HG03280 (cell line): Measurements from ENCODE around the gene TPP2.

ENCODE experiments used
- ATAC-seq: cut with Tn5 transposase; IDR thresholded peaks from one replicate; pipeline ENCODE4 v1.9.1; 2021; ENCODE audit warnings: mild to moderate bottlenecking, moderate library complexity; ENCODE audit not compliant: unreplicated experiment

The TPP2 gene

DNA sequence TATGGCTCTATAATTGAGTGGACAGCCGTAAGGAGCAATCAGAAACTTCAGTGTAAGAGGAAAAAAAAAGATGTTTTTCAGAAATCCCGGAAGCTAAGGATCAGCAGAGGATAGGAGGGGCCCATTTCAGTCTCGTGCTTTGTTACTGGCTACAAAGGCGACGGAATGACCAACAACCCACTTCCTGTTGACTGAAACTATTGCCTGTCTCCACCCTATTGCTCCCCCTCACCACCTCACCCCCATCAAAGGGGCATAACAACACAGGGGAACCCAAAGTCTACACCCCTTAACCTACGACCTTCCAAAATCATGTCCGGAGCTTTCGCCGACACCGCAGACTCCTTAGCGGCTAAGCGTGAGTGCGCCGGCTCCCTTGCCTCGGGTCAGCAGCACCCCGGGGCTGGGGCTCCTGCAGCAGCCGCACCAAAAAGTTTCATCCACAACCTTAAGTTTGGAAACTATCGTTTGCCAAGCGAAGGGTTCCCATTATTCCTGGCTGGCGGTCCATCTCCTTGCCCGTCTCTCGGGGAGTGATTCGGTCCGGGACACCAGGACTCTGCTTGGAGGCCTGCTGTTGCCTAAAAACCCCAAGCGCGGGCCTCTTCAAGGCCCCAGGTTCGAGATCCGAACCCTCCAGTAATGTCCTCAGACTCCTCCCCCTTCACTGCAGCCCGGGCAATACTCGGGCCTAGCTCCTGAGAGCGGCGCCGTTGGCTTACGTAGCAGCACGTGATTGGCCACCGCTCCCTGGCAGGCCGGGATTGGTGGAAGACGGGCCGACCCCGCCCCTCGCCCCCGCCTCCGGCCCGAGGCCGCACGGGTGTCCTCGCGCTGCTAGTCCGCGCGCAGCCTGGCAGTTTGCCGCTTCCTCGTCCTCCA lies at the start of gene TPP2:
Gene TPP2 (plus strand): TSS at position 840 of the 882 bp plus-strand sequence. CDS start 53 bp downstream, outside the sequence.
- peak; percentile 76 for ATAC-seq

DNA sequence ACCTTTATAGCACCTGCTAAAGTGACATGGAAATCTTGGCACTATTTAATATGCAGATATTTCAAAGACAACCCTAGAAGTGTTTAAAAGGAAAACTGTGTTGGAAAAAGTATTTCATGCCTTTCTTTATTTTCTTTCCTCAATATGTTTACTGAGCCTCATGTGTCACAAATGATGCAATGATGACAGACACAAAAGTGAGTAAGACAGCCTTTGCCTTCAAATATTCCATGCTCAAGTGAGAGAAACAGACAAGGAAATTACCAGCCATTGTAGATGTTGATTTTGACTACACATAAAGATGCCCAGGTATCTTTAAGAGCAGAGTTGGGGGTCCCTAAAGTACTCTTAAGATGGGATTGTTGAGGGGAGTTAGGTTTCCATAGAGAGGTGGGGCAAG lies 48.0 kb upstream of the TPP2 start:
- no peak for ATAC-seq

DNA sequence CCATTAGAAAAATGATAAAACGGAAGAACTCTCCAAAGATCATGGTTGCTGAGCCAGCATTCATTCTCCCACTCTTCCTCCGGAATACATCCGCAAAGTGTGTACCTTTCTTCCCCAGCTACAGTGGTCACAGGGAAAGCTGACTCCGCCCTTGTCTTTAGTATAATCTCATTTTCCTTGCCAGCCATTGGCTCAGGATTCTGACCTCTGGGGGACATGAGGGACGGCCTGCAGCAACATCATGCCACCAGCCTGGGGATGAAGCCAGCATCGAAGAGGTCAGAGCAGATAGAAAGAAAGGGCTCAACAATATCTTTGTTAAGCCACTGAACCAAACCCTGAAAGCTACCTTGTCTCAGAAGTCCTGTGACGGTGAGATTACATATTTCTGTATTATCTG lies 46.3 kb upstream of the TPP2 start:
- ATAC-seq = no peak

DNA sequence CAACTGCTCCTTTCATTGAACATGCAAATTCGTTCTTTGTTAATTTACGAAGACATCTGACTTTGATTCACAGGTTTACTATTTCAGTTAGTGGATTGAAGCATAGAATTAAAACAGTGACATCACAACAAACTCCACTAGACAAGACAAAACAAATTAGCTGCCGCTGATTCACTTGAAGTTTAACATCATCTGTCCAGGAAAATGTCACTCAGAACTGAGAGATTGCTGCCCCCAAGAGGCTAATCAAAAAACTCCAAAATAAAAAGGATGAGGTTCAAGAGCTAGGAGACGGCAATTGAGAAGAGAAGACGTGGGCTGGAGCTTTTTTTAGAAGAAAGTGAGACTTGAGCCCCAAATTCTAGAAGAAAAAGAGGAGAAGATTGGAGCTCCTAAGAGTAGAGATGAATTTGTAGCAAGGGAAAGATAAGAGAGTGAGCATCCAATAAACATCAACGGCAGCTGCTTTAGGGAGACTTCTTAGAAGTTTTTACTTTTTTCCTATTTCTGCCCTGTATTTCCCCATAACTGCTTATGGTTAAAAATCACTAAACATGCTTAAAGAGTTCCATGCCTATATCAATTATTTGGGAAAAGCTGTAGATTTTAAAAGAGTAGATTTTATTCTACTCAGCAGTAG lies 40.8 kb upstream of the TPP2 start:
- ATAC-seq = peak; percentile 60

DNA sequence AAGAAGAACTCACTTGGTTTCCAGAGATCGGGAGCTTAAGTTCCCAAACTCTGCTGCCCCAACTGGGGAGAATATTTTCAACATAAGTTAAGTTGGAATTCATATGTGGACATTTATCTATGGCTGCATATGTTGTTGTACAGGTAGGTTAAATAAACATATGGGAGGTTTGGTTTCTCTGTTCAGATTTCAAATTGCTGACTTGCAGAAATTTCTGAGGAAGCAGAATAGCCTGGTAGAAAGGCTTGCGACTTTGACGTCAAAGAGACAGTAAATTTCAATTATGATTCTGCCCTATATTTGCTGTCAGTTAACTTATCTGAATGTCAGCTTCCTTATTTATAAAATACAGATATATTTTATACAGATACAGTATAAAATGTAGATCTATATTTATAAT lies 40.0 kb upstream of the TPP2 start:
- no peak for ATAC-seq

DNA sequence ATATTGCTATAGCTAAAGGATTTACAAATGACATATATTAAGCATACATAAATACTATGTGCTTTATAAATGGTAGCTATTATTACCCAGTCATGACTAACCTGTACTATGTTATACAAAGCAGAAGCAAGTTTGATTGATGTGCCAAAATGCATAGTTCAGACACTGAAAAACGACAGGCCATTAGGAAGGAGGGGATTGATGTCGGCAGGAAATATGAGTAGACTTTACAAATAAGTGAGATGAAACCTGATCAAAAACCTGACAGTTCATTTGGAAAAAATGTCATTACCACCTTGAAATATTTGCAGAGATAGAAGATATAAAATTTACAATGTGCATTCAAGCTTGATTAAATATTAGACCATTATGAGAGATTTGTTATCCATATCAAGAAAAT lies 38.8 kb upstream of the TPP2 start:
- ATAC-seq = no peak

DNA sequence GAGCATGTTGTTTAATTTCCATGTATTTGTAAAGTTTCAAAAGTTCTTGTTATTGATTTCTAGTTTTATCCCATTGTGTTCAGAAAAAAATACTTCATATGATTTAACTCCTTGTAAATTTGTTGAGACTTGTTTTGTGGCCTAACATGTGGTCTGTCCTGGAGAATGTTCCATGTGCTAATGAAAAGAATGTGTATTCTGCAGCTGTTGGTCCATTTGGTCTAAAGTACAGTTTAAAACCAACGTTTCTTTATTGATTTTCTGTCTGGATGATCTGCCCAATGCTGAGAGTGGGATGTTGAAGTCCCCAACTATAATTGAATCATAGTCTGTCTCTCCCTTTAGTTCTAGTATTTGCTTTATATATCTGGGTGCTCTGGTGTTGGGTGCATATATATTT lies 34.9 kb upstream of the TPP2 start:
- ATAC-seq = no peak

DNA sequence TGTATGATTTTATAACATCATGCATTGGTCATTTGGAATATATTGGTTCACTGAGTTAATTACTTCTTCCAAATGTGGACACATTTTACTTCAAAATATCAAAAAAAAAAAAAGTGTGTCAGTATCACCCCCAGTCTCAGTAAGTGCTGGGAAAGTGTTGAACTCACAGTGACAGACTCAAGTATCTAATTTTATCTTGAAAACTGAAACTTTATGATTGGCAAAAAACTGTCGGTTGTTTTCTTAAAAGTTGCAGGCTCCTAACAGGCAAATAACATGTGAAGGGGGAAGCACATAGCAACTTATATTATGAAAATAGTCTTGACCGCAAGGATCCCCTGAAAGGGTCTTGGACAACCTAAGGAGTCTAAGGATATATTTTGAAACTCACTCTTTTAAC lies 33.5 kb upstream of the TPP2 start:
- no peak for ATAC-seq

DNA sequence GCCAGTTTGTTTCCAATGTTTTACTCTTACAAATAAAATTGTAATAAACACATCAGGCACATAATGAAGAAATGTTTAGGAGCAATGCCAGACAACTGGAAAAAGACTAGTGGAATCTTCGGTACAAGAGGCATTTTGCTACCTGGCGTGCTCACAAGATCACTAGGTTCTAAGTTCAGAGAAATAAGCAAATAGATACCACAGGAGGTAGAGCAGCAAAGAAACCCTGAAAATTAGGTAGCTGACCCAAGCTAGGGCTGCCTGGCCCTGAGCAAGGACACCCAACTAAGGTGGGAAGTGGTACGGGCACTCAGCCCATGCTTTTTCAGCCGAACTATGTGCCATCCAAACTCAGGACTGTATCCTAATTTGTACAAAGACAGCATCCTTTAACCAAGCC lies 32.2 kb upstream of the TPP2 start:
- ATAC-seq = no peak

DNA sequence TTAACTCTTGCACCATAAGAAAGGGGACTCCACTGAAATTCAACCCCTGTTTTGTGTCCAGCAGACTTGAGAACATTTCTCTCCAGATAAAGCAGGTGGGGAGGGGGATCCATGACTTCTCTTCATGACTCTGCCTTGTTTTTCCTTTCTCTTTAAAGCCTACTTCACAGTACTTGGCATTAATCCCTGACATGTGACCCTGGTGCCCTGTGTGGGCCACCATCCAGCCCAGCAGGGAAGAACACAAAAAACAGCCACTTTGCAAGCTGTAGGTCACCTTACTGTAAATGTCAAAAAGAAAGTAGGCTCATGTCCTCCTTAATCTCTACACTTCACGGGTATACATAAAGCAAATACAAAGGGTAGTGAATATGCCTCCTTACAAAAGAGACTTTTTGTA lies 30.3 kb upstream of the TPP2 start:
- ATAC-seq = no peak

DNA sequence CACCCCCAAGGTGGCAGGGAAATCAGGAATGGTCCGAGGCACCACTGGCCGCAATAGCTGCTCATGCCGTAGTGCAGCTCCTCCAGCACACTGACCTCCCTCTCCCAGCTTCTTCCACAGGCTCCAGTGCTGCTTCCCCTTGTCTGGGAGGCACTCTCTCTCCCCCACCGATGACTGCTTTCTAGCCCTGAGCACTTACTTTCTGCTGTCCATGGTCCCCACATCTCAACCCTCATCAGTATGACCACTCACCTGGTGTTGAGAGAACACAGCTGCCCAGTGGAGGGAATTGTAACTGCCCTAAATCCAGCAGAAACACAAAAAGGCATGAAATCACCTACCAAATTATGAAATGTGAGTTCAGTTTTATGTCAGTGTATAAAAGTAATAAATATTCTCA lies 28.9 kb upstream of the TPP2 start:
- no peak for ATAC-seq

DNA sequence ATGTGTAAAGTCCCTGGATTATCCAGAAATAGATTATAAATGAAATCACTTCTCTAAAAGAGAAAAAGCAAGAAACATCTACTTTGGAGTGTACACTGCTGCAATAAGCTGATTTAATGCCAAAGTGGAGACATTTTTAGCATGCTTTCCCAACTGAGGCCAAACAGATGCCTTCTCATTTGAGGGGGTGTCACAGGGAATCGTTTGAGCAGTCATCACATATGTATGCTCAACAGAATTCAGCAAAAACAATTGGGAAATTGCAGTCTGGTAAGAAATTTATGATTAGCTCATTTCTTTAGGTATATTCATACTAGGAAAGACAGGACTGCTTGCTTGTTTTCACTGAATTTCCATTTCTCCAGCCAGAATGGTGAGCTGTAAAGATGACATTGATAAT lies 27.3 kb upstream of the TPP2 start:
- no peak for ATAC-seq

DNA sequence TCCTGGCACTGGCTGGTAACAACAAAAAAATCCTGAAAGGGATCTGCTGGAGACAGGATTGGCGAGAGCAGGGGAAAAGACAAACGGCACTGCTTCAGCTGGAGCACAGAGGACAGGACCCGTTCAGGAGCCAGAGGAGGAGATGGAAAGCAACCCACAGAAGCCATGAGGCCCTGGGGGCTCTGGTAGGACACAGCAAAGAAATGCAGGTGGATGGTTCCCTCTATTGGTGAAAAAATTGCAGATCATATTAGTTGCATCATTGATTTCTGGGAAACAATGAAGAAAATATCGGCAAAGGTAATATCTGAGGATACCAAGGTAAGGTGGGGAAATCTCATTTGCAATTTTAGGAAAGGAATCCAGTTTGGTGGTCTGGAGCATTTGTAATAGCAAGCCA lies 25.7 kb upstream of the TPP2 start:
- no peak for ATAC-seq

DNA sequence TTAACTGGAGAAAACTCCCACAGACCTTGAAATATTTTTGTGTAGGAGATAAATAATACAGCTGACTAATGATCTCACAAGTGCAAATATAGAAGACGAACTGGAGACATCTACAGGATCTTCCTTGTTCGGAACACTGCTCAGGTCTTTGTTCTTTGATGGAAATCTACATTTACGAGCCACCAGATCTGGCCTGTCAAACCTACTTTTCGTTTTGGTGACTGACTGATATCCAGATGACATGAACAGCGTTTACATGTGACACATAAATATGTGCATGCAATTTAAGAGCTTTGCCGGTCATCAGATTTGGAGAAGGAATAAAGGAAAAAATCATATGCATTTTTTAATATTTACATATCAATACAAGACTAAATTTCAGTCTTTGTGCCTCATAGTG lies 24.5 kb upstream of the TPP2 start:
- no peak for ATAC-seq

DNA sequence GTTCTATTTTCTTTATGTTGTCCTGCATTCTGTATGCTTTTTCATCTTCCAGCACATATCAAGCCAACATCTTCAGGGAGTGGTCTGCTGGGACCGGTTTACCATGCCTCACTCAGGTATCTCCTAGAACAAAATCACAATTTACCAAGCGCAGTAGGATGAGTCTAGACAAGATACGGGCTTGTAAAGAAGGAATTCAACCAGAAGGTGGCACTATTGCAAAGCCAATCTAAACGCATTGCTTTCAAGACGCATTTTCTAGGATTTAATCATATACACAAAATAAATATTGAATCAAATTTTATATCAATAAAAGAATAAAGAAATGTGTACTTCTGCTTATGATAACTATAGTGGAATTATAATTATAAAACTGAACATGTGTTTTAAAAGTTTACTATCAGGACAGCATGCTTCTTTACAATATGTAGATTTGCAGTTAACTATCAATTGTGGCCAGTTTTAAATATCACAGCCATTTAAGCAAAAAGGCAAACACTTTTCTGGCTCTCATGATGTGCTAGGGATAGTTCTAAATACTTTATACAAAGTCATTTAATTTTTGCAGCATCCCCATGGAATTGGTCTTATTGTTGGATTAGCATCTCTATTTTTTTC lies 16.1 kb upstream of the TPP2 start:
- ATAC-seq = peak; percentile 65

DNA sequence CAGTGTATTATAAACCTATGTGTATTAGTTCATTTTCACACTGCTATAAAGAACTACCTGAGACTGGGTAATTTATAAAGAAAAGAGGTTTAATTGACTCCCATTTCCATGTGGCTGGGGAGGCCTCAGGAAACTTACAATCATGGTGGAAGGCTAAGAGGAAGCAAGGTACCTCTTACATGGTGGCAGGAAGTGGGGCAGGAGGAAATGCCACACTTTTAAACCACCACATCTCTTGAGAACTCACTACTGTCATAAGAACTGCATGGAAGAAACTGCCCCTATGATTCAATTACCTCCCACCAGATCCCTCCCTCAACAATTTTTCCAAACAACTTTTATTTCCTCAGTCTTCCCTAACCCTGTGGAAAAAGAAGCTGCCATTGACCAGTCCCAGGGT lies 14.5 kb upstream of the TPP2 start:
- ATAC-seq = no peak

DNA sequence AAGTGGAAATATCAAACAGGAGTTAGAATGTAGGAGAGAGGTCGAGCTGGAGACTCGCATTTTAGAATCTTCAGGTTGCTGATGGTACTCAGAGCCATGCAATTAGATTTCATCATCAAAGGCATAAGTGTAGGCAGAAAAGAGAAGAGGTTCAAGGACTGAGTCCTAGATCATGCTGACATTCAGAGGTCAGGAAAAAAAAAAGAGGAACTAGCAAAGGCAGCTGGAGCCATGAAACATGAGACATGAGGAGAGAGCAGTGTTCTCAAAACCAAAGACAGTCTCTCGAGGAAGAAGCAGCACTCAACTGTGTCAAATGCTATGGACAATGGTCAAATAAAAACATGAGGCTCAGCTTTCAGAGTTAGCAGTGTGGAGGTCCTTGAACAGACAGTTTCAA lies 12.4 kb upstream of the TPP2 start:
- ATAC-seq = no peak

DNA sequence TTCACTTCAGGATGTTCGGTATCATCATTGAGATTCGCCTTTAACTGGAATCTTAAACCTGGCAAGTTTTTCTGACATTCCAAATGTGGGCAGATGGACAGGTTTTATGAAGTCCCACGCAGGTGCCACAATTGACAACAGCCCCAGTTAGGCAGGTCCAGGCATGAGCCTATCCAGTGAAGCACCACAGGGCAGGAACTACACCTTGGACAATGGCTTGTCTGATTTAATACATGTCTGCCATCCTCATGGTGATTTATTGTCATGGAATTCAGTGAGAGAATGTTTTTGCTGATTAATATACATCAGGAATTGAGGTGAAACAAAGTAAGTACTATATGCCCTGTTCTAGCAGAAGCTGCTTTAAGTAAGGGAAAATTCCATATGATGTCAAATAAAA lies 10.2 kb upstream of the TPP2 start:
- no peak for ATAC-seq

DNA sequence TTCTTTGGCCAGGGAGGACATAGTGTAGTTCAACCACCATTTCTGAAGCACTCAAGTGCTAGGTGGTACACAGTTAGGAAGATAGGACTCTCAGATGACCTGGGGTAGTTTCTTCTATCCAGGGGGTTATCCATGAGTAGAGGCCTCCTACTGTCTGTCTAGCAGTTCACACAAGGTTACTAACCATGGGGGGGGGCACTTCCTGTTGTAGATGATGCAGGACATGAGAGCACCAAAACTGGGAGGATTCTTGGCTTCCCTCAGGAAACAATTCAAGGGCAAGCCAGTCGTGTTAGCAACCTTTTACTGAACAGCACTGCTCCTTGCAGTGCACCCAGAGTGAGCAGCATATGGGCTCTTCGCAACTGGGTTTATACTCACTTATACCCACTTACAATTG lies 8.9 kb upstream of the TPP2 start:
- ATAC-seq = no peak

DNA sequence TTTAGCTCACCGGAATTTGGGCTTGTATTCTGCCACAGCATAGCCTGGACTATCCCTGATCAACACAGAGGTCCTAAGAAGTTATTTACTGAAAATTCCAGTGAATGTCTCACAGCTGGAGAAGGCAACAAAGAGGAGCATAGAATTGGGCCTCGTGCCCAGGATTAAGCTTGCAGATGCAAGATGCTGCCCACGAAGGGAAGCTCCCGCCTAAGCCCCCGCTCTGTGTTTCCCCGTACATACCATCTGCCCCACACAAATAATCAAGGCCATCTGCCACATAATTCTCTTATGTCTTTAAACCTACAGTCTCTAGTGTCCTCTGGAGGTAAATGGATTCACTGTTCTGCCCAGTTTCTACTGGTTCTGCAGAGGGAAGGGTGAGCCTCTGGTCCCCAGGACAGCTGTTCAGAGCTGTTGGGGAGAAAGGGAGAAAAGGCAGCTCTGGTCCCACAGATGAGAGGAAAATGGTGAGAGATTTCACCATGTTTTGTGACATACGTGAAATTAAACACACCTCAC lies 7.4 kb upstream of the TPP2 start:
- ATAC-seq = no peak

DNA sequence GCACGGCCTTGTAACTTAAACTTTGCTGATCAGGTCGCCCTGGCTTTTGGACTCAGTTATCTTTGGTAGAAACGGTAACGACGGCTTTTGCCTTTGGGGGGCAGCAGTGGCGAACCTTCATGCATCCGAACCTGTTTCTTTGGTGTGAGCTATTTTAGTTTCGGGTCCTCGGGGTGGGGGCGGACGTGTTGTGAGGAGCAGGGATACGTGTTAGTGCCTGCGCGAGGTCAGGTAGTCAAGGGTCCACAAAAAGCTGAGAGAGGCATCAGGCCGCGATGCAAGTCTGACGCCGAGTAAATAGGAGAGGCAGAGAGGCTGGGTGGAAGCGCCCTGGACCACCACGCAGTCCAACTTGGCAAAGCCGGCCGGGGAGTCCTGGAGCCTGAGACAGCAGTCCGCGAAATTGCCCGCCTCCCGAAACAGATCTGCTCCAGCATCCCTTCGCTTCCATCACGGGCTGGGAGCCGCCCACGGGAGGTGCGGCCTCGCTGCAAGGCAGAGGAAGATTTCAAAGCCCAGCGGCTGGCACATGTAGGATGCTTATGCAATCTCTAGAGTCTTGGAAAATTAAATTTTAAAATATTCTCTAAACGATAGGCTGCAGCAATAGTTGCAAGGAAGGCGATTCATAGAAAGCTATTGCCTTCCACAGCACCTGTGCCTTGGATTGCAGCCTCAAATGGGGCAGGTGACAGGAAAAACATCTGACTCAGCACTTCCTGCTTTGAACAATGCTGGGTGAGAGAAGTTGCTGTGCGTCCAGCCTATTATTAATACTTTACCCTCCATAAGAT lies 4.6 kb upstream of the TPP2 start:
- peak; percentile 40 for ATAC-seq
